Peyer's patch (tissue), 4 donors: Measurements from ENCODE around the gene ORC1.

Source experiments
- POLR2A ChIP-seq, 2 donors: fragments of 450-650 bp; IDR thresholded peaks; one replicate each; pipeline ENCODE4 v1.5.1; 2017; ENCODE audit warnings: antibody characterized with exemption in 2 of 2, mild to moderate bottlenecking in 2 of 2, moderate library complexity in 2 of 2
- TF ChIP-seq, protein P1 (sequence below), 6 experiments: fragments of 450-650 bp in 4 of 6; fragments of 200-600 bp in 2 of 6; sonication (generic) in 1 of 6; IDR thresholded peaks; one replicate each; pipeline ENCODE4 v1.5.1; 2017 to 2019; ENCODE audit warnings: antibody characterized with exemption in 6 of 6, mild to moderate bottlenecking in 3 of 6, moderate library complexity in 1 of 6

- TF ChIP-seq, protein P1, sequence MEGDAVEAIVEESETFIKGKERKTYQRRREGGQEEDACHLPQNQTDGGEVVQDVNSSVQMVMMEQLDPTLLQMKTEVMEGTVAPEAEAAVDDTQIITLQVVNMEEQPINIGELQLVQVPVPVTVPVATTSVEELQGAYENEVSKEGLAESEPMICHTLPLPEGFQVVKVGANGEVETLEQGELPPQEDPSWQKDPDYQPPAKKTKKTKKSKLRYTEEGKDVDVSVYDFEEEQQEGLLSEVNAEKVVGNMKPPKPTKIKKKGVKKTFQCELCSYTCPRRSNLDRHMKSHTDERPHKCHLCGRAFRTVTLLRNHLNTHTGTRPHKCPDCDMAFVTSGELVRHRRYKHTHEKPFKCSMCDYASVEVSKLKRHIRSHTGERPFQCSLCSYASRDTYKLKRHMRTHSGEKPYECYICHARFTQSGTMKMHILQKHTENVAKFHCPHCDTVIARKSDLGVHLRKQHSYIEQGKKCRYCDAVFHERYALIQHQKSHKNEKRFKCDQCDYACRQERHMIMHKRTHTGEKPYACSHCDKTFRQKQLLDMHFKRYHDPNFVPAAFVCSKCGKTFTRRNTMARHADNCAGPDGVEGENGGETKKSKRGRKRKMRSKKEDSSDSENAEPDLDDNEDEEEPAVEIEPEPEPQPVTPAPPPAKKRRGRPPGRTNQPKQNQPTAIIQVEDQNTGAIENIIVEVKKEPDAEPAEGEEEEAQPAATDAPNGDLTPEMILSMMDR (IDR thresholded peaks at IDR 0.05), result no peak
- no peak for TF ChIP-seq POLR2A (IDR thresholded peaks at IDR 0.05)
Measured at GRCh38 chr1:52356818-52357355, 47.3 kb downstream of the ORC1 start.
